Measurements from ENCODE around the gene OLIG1.

- TF ChIP-seq BCL11A (IDR thresholded peaks at IDR 0.05; ENCODE audit: low read depth in 2 of 2, low read length in 2 of 2) = no peak
- TF ChIP-seq NRF1 (IDR thresholded peaks at IDR 0.05; ENCODE audit: low read depth, low read length) = no peak
- TF ChIP-seq RNF2 (IDR thresholded peaks at IDR 0.05; ENCODE audit: borderline replicate concordance, low read depth, low read length, missing control alignments, poor library complexity, severe bottlenecking) = no peak
- no peak for TF ChIP-seq JUND (IDR thresholded peaks at IDR 0.05; ENCODE audit: low read length)
- no peak for TF ChIP-seq EP300 (IDR thresholded peaks at IDR 0.05; ENCODE audit: borderline replicate concordance in 1 of 2, low read depth in 2 of 2, low read length in 2 of 2)
- TF ChIP-seq SIX5 (IDR thresholded peaks at IDR 0.05; ENCODE audit: low read depth, low read length) = no peak
- no peak for TF ChIP-seq CTCF (IDR thresholded peaks at IDR 0.05; ENCODE audit: control extremely low read depth in 1 of 3, insufficient read depth in 1 of 3, low read depth in 1 of 3, low read length in 3 of 3)
- TF ChIP-seq YY1 (IDR thresholded peaks at IDR 0.05; ENCODE audit: low read depth, low read length) = no peak
- TF ChIP-seq CBX8 (IDR thresholded peaks at IDR 0.05; ENCODE audit: borderline replicate concordance, low read depth, low read length) = no peak
Measured at GRCh38 chr21:33058957-33059356, 11.0 kb upstream of the OLIG1 start.

Measured in H1 (cell line).